ENCODE data around the gene ZFYVE9. TPM values are rescaled to one million over a fixed set of nuclear protein-coding genes. Genes with fewer than 3 reads are reported as not detected.

ZFYVE9 gene
- total and polyA plus RNA-seq, 9 of the 15 experiments (the other 6 are each of a cell fraction or from before 2014, with no cell fraction given), result 0.52 to 14.4 (median 8.9) TPM

- TF ChIP-seq ARID4B (CRISPR knock-in tag; IDR thresholded peaks at IDR 0.05) (no peak), NR0B1 (IDR thresholded peaks at IDR 0.05; ENCODE audit: partially characterized antibody) (no peak), NFIC (IDR thresholded peaks at IDR 0.05) (no peak), HDAC8 (tag; IDR thresholded peaks at IDR 0.05) (no peak)
- TF ChIP-seq, protein P1, sequence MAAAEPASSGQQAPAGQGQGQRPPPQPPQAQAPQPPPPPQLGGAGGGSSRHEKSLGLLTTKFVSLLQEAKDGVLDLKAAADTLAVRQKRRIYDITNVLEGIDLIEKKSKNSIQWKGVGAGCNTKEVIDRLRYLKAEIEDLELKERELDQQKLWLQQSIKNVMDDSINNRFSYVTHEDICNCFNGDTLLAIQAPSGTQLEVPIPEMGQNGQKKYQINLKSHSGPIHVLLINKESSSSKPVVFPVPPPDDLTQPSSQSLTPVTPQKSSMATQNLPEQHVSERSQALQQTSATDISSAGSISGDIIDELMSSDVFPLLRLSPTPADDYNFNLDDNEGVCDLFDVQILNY (CRISPR knock-in tag; IDR thresholded peaks at IDR 0.05), result no peak
Observed at GRCh38 chr1:52189898-52190480, 48.1 kb downstream of the ZFYVE9 start (continued).

Data from K562 (cell line).